Umbilical cord (tissue), 1 donor: ENCODE results near the gene HSD17B12. TPM values are rescaled to one million over a fixed set of nuclear protein-coding genes. Genes with fewer than 3 reads are reported as not detected.

ENCODE experiments used
- total RNA-seq: library from RNA; depleted of rRNA; stranded (reverse); fragments of >200 nt; gene quantifications from one replicate; pipeline ENCODE4 v1.2.3, GENCODE V29; 2014; ENCODE audit warnings: low replicate concordance; ENCODE audit not compliant: insufficient read depth

The HSD17B12 gene
- total RNA-seq, 1 donor from 2014 or later = 116 TPM

Other genes with a start within 250 kb of the HSD17B12 start
- gene ALKBH3, start 200.1 kb downstream of the HSD17B12 start, total RNA-seq = 41.9 TPM